GM19023 (cell line): ENCODE results near the gene PARP11.

Experiments
- ATAC-seq: cut with Tn5 transposase; IDR thresholded peaks from one replicate; pipeline ENCODE4 v1.9.1; 2021; ENCODE audit warnings: mild to moderate bottlenecking, moderate library complexity; ENCODE audit not compliant: unreplicated experiment

Gene PARP11

GRCh38 chr12:3827301-3828000 is 45.7 kb downstream of the PARP11 start:
- no peak for ATAC-seq

- no peak for ATAC-seq
Measured at GRCh38 chr12:3821441-3821840, 51.8 kb downstream of the PARP11 start.

- ATAC-seq: no peak
Measured at GRCh38 chr12:3820122-3820521, 53.1 kb downstream of the PARP11 start.

- ATAC-seq: no peak
Measured at GRCh38 chr12:3816266-3816665, 56.9 kb downstream of the PARP11 start.

- ATAC-seq: no peak
Measured at GRCh38 chr12:3815094-3815766, 58.0 kb downstream of the PARP11 start.

GRCh38 chr12:3810540-3810939 is 62.7 kb downstream of the PARP11 start:
- no peak for ATAC-seq

- no peak for ATAC-seq
Measured at GRCh38 chr12:3810016-3810370, 63.2 kb downstream of the PARP11 start.

- no peak for ATAC-seq
Measured at GRCh38 chr12:3809357-3810015, 63.7 kb downstream of the PARP11 start.

- no peak for ATAC-seq
Measured at GRCh38 chr12:3805077-3805476, 68.1 kb downstream of the PARP11 start.

GRCh38 chr12:3803865-3804472 is 69.2 kb downstream of the PARP11 start:
- ATAC-seq: no peak

GRCh38 chr12:3802721-3803120 is 70.5 kb downstream of the PARP11 start:
- ATAC-seq: no peak

GRCh38 chr12:3797531-3798048 is 75.6 kb downstream of the PARP11 start:
- no peak for ATAC-seq

- no peak for ATAC-seq
Measured at GRCh38 chr12:3795492-3796133, 77.6 kb downstream of the PARP11 start.

- no peak for ATAC-seq
Measured at GRCh38 chr12:3795066-3795465, 78.1 kb downstream of the PARP11 start.

- ATAC-seq: no peak
Measured at GRCh38 chr12:3792623-3793288, 80.4 kb downstream of the PARP11 start.

- no peak for ATAC-seq
Measured at GRCh38 chr12:3791256-3791874, 81.8 kb downstream of the PARP11 start.

- no peak for ATAC-seq
Measured at GRCh38 chr12:3790642-3791041, 82.6 kb downstream of the PARP11 start.

- ATAC-seq: no peak
Measured at GRCh38 chr12:3789838-3790237, 83.4 kb downstream of the PARP11 start.

GRCh38 chr12:3777206-3777809 is 95.9 kb downstream of the PARP11 start:
- no peak for ATAC-seq
